Spinal cord (tissue), 10 donors: Measurements from ENCODE around the gene SFXN5. TPM values are rescaled to one million over a fixed set of nuclear protein-coding genes. Genes with fewer than 3 reads are reported as not detected.

Experiments
- DNase-seq, 6 donors: peaks; one replicate each; pipeline versions ENCODE4 v3.0.0 to v3.0.0-alpha.2; 2013 to 2015; ENCODE audit warnings: low spot score in 6 of 6, low read depth in 4 of 6
- H3K27ac ChIP-seq: one replicate; pipeline ENCODE4 v1.5.1; 2013; ENCODE audit warnings: low read depth, low read length, control low read depth
- H3K27me3 ChIP-seq: one replicate; pipeline ENCODE4 v1.6.1; 2013; ENCODE audit warnings: low read length; ENCODE audit not compliant: control insufficient read depth, insufficient read depth
- H3K36me3 ChIP-seq: one replicate; pipeline ENCODE4 v1.6.1; 2013; ENCODE audit warnings: low read length; ENCODE audit not compliant: control insufficient read depth, insufficient read depth
- H3K4me1 ChIP-seq: one replicate; pipeline ENCODE4 v1.6.1; 2013; ENCODE audit warnings: low read length; ENCODE audit not compliant: control insufficient read depth, insufficient read depth
- H3K4me3 ChIP-seq: one replicate; pipeline ENCODE4 v1.5.1; 2013; ENCODE audit warnings: low read depth, low read length, control low read depth
- H3K9me3 ChIP-seq: one replicate; pipeline ENCODE4 v1.6.1; 2013; ENCODE audit warnings: low read length; ENCODE audit not compliant: control insufficient read depth, insufficient read depth
- WGBS: methylation state at CpG from one replicate; pipeline ENCODE4 v1.1.5; 2013; ENCODE audit warnings: missing lambda C conversion rate; ENCODE audit not compliant: insufficient coverage; 5-methylcytosine and 5-hydroxymethylcytosine counted together
- polyA plus RNA-seq, 2 donors: library from polyadenylated mRNA; unstranded; fragments of 120-200 nt; gene quantifications; one replicate each; pipeline ENCODE4 v1.2.1, GENCODE V29; 2013; ENCODE audit not compliant: insufficient read length in 2 of 2
- total RNA-seq, 2 donors: library from RNA; depleted of rRNA in 1 of 2; stranded (reverse); fragments of 120-200 nt in 1 of 2; fragments of >200 nt in 1 of 2; gene quantifications; one replicate each; pipeline versions ENCODE4 v1.2.3 to v1.2.4, GENCODE V29; 2013 to 2014
- donor health status: healthy.

SFXN5 gene
- total and polyA plus RNA-seq, 4 donors = 26.0 to 73.9 (median 54.8) TPM

DNA sequence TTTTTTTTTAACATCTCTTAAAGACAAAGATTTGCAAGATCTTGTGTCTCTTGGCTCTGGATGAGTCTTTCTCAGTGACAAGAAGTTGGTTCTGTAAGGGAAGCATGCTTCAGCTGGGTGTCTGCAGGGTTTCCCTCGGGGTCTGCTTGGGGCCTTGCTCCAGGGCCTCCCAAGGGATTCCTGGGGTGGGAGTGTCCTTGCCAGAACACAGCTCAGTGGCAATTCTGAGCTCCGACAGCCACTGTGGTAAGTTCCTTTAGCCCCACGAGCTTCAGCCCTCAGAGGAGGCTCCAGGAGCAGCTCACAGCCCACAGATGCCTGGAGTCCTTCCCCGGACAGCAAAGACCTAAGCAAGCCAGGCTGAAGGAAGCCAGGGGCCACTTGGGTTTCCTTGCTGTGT, 101.8 kb downstream of the SFXN5 start:
- no peaks in the 10 kb centered on the region for H3K27me3 ChIP-seq
- no peaks in the 10 kb centered on the region for H3K9me3 ChIP-seq
- WGBS = 81% methylated on average over 4 of the region's 4 CpGs
- no peak overlapping the region for H3K27ac ChIP-seq
- no peak for DNase-seq
- H3K4me1 ChIP-seq = peaks cover 8% of the 10 kb centered on the region
- no peak overlapping the region for H3K4me3 ChIP-seq
- H3K36me3 ChIP-seq = peaks cover 67% of the 10 kb centered on the region

DNA sequence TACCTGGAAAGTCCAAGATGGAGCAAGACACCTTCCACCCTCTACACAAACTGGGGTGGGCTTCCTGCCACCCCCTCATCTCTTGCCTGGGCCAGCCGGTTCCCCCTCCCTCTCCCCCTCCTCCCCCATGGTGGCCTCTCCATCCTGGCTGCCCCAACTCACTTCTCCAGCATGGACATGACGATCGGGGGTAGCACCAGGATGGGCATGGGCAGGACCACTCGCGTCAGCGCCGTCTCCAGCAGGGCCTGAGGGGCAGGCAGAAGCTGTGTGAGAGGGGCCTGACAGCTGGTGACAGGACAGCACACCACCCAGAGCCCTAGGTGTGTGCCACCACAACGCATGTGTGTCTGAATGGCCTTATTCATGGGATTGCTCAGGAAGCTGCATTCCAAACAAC, 103.2 kb downstream of the SFXN5 start:
- H3K36me3 ChIP-seq = peaks cover 75% of the 10 kb centered on the region
- no peak overlapping the region for H3K27ac ChIP-seq
- H3K4me1 ChIP-seq = peaks cover 7% of the 10 kb centered on the region
- H3K27me3 ChIP-seq = no peaks in the 10 kb centered on the region
- WGBS = 84% methylated on average over 5 of the region's 8 CpGs
- H3K9me3 ChIP-seq = no peaks in the 10 kb centered on the region
- no peak overlapping the region for H3K4me3 ChIP-seq
- no peak for DNase-seq

DNA sequence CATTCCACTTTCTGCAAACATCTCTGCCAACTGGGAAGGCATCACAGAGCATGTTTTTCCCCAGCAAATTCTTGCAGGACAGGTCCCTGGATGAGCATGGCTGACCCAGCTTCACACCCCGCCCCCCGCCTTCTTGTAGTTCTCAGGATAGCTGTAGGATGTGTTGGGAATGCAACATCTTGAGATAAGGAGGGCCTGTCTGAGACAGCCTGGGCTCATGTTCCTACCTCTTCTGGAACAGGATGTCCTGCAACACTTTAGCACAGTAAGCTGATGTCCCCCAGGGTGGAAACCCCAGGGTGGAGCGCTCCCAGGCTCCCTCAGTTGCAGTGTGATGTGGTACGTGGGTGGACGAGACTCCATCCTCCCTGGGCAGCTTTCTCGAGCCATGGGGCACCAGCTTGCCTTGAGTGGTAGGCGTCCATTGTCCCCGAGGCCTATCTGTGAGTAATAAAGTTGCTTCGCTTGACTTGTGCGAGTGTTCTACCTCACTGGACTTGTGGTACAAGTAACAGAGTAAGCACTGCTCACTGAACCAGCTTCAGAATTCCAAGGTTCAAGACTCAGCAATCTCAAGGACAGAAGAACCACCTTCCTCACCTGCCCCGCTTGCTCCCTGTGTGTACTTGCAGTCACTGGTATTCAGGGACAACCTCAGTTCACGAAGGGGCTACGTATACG, 105.6 kb downstream of the SFXN5 start:
- peaks cover 7% of the 10 kb centered on the region for H3K4me1 ChIP-seq
- 92% methylated on average over 13 of the region's 14 CpGs for WGBS
- DNase-seq = no peak
- no peak overlapping the region for H3K4me3 ChIP-seq
- H3K36me3 ChIP-seq = peaks cover 70% of the 10 kb centered on the region
- H3K27ac ChIP-seq = no peak overlapping the region
- no peaks in the 10 kb centered on the region for H3K9me3 ChIP-seq
- H3K27me3 ChIP-seq = no peaks in the 10 kb centered on the region

DNA sequence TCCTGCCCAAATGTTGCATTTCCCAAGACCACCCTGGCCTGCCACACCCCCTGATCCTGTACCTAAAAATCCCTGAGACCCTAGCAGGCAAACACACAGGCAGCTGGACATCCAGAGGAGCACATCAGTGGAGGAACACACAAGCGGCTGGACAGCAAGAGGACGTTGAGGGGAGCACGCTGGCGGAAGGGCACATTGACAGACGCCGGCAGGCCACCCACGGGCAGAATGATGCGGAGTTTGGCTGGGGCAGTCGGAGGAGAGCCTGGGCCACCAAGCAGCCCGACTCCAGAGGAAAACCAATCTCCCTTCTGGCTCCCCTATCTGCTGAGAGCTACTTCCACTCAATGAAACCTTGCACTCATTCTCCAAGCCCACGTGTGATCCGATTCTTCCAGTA, 106.5 kb downstream of the SFXN5 start:
- Histone ChIP-seq H3K4me3 (no peak overlapping the region), H3K36me3 (peaks cover 71% of the 10 kb centered on the region), H3K27me3 (no peaks in the 10 kb centered on the region), H3K4me1 (peaks cover 7% of the 10 kb centered on the region), H3K27ac (no peak overlapping the region), H3K9me3 (no peaks in the 10 kb centered on the region)
- no peak for DNase-seq
- 71% methylated on average over 12 of the region's 12 CpGs for WGBS

DNA sequence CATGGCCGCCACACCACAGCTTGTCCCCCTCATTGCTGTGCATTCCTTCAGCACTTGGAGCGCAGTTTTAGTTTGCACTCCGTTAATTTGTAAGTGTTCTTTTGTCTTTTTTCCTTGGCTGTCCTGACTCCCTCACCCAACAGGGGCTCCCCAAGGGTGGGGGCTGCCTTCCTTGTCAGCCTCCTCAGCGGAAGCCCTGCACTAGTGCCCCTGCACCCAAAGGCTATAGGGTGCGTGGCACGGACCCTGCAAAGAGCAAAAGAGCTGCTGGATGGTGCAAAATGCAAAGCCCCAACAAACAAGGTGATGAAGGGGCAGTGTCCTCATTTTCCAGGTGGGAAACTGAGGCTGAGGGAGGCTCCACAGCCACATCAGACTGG, 107.4 kb downstream of the SFXN5 start:
- H3K9me3 ChIP-seq = no peaks in the 10 kb centered on the region
- H3K4me1 ChIP-seq = peaks cover 7% of the 10 kb centered on the region
- H3K27ac ChIP-seq = no peak overlapping the region
- no peaks in the 10 kb centered on the region for H3K27me3 ChIP-seq
- no peak for DNase-seq
- peaks cover 74% of the 10 kb centered on the region for H3K36me3 ChIP-seq
- no peak overlapping the region for H3K4me3 ChIP-seq
- WGBS = 89% methylated on average over 4 of the region's 6 CpGs

DNA sequence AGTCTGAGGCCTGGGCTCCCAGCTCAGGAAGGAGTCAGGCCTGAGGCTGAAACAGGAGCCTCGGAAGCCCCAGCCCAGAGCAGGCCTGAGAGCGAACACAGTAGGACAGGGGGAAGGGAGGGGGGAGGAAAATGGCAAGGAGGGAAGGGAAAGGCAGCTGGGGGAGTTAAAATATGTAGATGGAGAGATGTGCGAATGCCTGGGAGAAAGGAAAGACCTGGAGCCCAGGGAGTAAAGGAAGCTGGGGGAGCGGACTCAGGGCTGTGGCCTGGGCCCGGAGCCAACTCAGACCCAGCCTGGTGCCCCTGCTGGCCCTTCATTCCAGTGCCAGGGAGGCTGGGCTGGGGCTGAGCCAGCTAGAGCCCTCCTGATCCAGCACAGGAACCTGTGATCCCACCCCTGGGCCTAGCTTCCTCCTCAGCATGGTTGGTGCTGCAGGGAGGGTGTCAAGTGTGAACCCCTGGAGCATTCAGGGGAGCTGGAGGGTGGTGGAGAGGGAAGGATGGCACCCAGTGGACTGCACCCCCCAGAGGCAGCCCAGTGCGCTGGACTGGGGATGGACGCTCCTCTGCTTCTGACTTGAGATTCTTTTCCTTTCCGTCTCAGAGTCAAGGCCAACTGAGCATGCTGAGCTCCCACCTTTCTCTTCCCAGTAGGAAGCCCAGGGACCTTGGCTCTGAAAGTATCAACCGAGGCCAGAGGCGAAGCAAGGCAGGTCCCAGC, 107.9 kb downstream of the SFXN5 start:
- WGBS = 62% methylated on average over 10 of the region's 10 CpGs
- no peak overlapping the region for H3K27ac ChIP-seq

DNA sequence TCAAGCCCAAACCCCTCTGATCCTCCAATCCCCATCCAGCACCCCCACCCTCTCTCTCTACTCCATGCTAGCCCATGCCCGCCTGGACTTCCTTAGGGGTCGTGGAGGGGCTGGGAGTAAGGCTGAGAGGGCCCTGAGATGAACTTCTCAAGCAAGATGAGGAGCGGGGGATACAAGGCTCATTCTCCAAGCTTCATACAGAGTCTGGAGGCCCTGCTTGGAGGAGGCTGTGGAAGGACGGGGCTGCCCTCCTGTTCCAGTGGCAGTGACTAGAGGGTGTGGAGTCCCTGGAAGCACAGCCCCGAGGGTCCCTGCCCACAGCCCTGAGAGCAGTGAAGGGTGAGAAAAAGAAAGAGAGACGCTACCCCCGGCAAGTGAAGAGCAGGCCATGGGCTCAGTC, 108.6 kb downstream of the SFXN5 start:
- no peak overlapping the region for H3K4me3 ChIP-seq
- no peak for DNase-seq
- H3K4me1 ChIP-seq = peaks cover 7% of the 10 kb centered on the region
- peaks cover 73% of the 10 kb centered on the region for H3K36me3 ChIP-seq
- no peaks in the 10 kb centered on the region for H3K9me3 ChIP-seq
- WGBS = 74% methylated on average over 7 of the region's 7 CpGs
- H3K27me3 ChIP-seq = no peaks in the 10 kb centered on the region
- H3K27ac ChIP-seq = no peak overlapping the region

More for the DNA sequence above, 107.9 kb downstream of the SFXN5 start:
- Histone ChIP-seq H3K36me3 (peaks cover 78% of the 10 kb centered on the region), H3K9me3 (no peaks in the 10 kb centered on the region), H3K27me3 (no peaks in the 10 kb centered on the region), H3K4me3 (no peak overlapping the region), H3K4me1 (peaks cover 7% of the 10 kb centered on the region)
- DNase-seq = peak in 1 of 6 donors; percentile 54

DNA sequence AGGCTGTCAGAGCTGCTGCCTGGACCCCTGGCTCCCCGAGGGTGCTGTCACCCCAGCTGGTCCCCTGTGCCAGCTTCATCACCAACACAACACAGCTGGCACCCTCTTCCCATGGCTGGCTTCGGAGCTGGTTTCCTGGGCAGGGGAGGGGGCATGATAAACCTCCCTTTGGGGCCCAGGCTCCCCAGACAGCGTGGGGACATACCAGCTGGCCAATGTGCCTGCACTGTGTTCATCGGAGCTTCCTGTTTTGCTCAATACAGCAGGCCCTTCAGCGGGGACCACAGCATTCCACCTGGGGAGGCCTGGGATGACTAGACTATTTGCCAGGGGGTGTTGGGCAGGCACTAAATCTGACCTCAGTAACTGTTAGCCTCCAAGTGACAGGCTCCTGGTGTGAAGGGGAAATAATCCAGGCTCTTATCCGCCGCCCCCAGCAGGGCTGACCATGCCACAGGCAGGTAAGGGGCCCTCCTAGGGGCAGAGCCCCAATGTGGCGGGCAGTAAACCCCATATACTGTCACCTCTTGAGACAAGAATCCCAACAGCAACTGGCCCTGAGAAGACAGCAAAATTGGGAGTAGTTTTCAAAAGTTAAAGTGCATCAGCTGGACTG, 109.6 kb downstream of the SFXN5 start:
- Histone ChIP-seq H3K4me3 (no peak overlapping the region), H3K9me3 (no peaks in the 10 kb centered on the region), H3K27me3 (no peaks in the 10 kb centered on the region), H3K27ac (no peak overlapping the region), H3K36me3 (peaks cover 70% of the 10 kb centered on the region), H3K4me1 (peaks cover 7% of the 10 kb centered on the region)
- DNase-seq = no peak
- WGBS = 78% methylated on average over 6 of the region's 8 CpGs

DNA sequence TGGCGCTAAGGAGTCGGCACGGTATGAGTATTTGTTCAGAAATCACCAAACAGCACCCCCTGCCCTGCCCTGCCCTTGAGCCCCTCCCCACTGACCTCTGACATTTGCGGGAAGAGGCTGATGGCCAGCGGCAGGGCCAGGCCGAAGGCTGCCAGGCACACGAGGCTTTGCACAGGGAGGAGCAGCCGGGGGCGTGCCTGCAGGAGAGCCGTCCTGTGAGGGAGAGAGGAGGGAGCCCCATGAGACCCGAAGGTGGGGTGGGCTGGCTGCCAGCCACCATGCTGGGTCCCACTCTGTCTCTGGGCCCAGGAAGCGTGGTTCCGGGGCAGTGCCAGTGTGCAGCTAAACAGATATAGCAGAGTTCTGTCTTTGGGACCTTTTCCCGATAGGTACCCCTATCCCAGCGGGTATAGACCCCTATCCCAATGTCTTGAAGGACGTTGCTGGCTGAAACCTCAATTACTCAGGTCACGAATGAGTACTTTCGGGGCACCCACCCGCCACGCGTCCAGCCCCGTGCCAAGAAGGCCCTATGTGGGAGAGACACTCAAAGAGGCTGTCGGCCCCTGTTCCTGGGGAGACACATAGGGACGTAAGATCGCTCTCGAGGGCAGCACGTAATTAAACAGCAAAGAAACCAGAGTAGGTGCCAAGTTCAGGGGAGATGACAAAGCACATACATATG, 110.3 kb downstream of the SFXN5 start:
- H3K9me3 ChIP-seq = no peaks in the 10 kb centered on the region
- no peak overlapping the region for H3K4me3 ChIP-seq
- WGBS = 80% methylated on average over 26 of the region's 27 CpGs
- no peak for DNase-seq
- no peaks in the 10 kb centered on the region for H3K27me3 ChIP-seq
- H3K36me3 ChIP-seq = peaks cover 65% of the 10 kb centered on the region
- peaks cover 7% of the 10 kb centered on the region for H3K4me1 ChIP-seq
- no peak overlapping the region for H3K27ac ChIP-seq
